T follicular helper cell (primary cell): Measurements from ENCODE around the gene C22orf23.

Source experiments
- DNase-seq: peaks from one replicate; pipeline ENCODE4 v3.0.0-alpha.2; 2020; ENCODE audit warnings: low read depth

The C22orf23 gene

DNA sequence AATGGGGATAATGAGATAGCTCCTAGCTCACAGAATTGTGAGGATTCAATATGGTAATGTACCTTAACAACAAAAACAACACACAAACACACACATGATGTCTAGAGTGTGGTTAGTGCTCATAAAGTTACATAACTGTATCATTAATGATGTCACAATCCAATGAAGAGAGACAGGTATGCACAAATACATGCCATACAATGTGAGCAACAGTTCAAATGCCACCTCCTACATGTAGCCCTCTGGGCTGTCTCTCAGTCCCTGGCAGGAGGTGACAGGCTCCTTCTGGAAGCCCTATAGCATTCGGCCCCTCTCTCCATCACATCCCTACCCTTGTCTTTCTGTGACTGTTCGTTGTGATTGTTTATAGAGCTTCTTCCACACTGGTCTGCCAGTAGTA, 55.6 kb downstream of the C22orf23 start:
- no peak for DNase-seq

DNA sequence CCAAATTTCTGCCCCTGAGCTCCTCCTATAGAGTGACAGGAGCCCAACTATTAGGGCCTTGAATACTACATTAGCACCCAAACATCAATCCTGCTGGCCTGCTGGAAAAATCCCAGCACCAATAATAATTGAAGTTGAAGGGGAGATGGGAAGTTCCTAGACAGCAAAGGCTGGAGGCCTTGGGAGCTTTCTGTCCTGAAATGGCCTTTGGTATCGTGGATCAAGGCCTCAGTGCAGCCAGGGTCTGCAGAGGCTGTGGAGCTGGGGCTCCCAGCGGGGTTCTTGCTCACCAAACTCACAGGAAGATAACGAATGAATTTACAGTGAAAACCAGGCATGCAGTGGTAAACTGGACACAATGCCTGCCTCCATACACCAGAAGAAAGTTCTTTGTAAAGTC, 56.5 kb downstream of the C22orf23 start:
- no peak for DNase-seq

DNA sequence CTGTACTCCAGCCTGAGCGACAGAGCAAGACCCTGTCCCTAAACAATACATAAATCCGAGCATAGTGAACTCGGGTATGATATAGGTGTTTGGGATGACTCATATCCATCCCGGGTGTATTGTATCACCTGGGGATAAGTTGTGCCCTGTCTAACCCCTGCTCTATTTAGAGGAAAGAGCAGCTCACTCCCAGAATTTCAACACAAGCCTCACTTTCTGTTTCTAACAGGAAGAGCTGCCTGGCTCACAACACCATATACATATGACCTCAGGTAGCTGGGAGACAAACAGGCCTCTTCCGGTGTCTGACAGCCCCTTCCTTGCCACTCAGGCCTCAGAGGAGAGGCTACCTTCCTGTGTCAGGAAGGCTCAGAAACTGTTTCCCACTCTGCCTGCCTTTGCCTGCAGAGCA, 57.2 kb downstream of the C22orf23 start:
- no peak for DNase-seq

DNA sequence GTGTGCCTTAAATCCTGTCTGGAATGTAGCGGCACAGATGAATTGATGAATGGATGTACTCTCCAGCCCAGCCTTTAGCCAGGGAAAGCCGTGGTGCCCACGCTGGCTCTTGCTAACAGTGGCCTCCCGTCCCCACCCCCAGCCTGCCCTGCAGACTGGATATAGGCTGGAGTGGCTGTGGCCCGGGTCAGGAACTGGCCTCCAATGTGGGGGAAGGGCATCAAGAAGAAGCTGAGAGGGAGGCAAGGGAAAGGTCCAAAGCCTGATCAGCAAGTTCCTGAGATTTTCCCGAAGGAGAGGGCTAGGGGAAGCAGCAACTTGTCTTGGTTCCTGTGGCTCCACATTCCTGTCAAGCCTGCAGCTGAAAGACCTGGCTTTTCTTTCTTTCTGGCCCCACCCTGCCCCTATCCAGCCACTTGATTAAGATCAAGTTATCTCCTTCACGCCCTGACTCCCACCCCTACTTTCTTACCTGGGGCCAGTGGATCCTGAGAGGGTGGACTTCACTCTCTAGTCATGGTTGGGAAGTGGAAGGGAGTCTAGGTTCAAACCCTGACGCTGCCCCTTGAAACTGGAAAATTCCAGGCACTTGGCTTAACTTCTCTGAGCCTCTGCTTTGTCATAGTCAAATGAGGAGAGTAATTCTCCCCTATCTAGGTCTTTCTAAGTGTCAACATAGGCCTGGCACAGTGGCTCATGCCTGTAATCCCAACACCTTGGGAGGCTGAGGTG, 58.3 kb downstream of the C22orf23 start:
- DNase-seq = no peak

DNA sequence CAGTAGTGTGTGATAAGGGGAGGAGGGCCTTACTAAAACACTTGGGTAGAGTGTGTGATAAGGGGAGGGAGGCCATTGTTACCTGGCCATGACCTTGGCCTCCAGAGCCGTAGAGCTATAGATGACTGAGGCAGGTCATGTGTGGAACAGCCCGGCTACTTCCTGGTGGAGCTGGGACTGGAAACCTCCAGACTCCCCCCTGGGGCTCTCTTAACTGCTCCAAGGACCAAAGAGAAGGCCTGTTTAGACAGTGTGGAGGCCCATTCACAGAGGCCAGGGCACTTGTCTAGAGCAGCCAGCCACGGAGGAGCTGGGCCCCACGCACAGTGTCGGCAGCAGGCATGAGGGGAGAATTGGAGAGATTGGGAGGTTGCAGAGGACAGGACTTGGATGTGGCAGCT, 59.8 kb downstream of the C22orf23 start:
- DNase-seq = no peak
